ENCODE data around the gene LY9.

DNA sequence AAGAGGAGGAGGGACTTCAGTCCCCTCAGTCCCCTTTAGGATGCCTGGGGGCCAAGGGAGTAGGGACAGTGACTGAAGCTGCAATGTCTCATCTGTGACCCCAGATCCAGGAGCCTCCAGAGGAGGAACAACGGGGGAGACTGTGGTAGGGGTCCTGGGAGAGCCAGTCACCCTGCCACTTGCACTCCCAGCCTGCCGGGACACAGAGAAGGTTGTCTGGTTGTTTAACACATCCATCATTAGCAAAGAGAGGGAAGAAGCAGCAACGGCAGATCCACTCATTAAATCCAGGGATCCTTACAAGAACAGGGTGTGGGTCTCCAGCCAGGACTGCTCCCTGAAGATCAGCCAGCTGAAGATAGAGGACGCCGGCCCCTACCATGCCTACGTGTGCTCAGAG lies 18.3 kb downstream of the LY9 start:
- TF ChIP-seq, protein P1, sequence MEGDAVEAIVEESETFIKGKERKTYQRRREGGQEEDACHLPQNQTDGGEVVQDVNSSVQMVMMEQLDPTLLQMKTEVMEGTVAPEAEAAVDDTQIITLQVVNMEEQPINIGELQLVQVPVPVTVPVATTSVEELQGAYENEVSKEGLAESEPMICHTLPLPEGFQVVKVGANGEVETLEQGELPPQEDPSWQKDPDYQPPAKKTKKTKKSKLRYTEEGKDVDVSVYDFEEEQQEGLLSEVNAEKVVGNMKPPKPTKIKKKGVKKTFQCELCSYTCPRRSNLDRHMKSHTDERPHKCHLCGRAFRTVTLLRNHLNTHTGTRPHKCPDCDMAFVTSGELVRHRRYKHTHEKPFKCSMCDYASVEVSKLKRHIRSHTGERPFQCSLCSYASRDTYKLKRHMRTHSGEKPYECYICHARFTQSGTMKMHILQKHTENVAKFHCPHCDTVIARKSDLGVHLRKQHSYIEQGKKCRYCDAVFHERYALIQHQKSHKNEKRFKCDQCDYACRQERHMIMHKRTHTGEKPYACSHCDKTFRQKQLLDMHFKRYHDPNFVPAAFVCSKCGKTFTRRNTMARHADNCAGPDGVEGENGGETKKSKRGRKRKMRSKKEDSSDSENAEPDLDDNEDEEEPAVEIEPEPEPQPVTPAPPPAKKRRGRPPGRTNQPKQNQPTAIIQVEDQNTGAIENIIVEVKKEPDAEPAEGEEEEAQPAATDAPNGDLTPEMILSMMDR (IDR thresholded peaks at IDR 0.05), result no peak
- TF ChIP-seq POLR2A (IDR thresholded peaks at IDR 0.05), result no peak

All from testis (tissue), 2 donors.